Activated T-helper 2 cell treated with anti-CD3 and anti-CD28 coated beads, Interferon-gamma antibody, Interleukin-2, Interleukin-4, amounts not matched to agents 10 μg/mL and 5 μg/mL and 100 μg/mL, durations not matched to agents 14 hours and 24 hours and 36 hours (primary cell): ENCODE measurements around the gene RAB7A. TPM values are rescaled to one million over a fixed set of nuclear protein-coding genes. Genes with fewer than 3 reads are reported as not detected.

Experiments
- DNase-seq: peaks from one replicate; pipeline ENCODE4 v3.0.0; 2021; ENCODE audit warnings: low spot score
- H3K27ac Mint-ChIP-seq: one replicate; pipeline ENCODE4 v1.8.0; 2021; ENCODE audit warnings: mixed read lengths
- H3K27me3 Mint-ChIP-seq: one replicate; pipeline ENCODE4 v1.8.0; 2021; ENCODE audit warnings: low read depth, mixed read lengths
- H3K36me3 Mint-ChIP-seq: one replicate; pipeline ENCODE4 v1.8.0; 2021; ENCODE audit warnings: low read depth, mixed read lengths
- H3K4me1 Mint-ChIP-seq: one replicate; pipeline ENCODE4 v1.8.0; 2021; ENCODE audit warnings: low read depth, mixed read lengths
- H3K4me3 Mint-ChIP-seq: one replicate; pipeline ENCODE4 v1.8.0; 2021; ENCODE audit warnings: low read depth, mild to moderate bottlenecking, moderate library complexity, mixed read lengths
- H3K9me3 Mint-ChIP-seq: one replicate; pipeline ENCODE4 v1.8.0; 2021; ENCODE audit warnings: mixed read lengths
- intact Hi-C: fragments of 100-400 bp; cut with micrococcal nuclease; formaldehyde crosslinking; loops from one replicate; pipeline ENCODE4 v1.15.1; 2023
- total RNA-seq: library from RNA; stranded (reverse); gene quantifications from 2 replicates; pipeline ENCODE4 v1.2.3, GENCODE V29; 2022

Gene RAB7A
- total RNA-seq, 1 donor from 2014 or later: 322 TPM

DNA sequence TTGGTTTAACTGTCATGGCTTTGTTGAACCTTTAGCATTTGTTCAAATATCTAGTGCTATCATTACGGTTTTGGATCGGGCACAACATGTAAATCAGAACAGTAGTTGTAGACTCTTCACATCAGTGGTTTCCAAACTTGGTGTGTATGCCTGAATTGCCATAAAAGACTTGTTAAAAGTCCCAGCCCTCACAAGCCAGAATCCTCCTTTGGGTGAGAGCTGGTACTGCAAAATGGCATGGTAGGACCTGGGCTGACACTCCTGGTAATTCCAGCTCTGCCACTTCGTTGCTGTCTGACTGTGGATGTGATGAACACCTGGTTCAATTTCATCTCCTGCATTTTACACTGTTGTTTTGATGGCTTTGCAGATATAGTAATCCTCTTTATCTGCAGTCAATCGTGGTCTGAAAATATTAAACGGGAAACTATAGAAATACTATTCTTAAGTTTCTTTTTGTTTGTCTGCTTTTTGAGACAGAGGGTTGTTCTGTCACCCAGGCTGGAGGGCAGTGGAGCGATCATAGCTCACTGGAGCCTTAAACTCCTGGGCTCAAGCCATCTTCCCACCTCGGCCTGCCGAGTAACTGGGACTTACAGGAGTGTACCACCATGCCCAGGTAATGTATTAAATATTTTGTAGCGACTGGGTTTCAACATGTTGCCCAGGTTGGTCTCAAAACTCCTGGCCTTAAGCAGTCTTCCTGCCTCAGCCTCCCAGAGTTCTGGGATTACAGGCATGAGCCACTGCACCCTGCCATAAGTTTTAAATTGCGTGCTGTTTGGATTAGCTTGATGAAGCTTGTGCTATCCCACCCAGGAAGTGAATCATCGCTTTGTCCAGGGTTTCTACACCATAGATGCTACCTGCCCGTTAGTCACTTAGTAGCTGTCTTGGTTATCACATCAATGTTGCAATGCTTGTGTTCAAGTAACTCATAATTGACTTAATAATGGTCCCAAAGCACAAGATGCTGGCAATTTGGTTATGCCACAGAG, 61.6 kb downstream of the RAB7A start:
- intact Hi-C loops: loop anchor here (1.0 kb wide), 4 partner anchors 8 to 61 kb away; partner anchors contain the start of gene RAB7A
- Mint-ChIP-seq H3K4me1 (peaks cover 66% of the 10 kb centered on the region), H3K4me3 (peak overlapping the region; percentile 73), H3K36me3 (peaks cover 10% of the 10 kb centered on the region), H3K27me3 (no peaks in the 10 kb centered on the region), H3K9me3 (no peaks in the 10 kb centered on the region), H3K27ac (peak overlapping the region; percentile 96)
- no peak for DNase-seq

DNA sequence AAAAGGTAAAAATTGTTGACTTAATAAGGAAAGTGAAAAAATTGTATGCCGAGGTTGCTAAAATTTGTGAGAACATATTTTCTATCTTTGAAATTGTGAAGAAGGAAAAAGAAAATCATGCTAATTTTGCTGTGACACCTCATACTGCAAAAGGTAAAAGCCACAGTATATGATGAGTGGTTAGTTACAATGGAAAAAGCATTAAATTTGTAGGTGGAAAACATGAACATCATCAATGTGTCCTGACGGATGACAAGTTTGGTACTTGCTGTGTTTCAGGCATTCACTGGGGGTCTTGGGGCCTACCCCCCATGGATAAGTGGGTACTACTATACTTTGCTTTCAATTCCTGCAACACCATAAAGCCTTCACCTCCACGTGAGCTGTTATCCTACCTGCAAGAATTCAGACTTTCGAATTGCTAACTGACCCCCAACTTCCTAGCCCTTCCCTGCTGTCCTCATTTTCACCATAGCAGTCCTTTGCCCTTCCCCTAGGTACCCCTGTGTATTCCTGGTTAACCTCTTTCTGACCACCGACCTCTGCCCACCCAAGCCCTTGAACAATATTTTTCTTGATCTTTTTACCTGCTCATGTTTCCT, 62.4 kb downstream of the RAB7A start:
- no peak for DNase-seq
- intact Hi-C loops: loop anchor here (1.0 kb wide), 3 partner anchors 11 to 62 kb away; partner anchors contain the start of gene RAB7A

DNA sequence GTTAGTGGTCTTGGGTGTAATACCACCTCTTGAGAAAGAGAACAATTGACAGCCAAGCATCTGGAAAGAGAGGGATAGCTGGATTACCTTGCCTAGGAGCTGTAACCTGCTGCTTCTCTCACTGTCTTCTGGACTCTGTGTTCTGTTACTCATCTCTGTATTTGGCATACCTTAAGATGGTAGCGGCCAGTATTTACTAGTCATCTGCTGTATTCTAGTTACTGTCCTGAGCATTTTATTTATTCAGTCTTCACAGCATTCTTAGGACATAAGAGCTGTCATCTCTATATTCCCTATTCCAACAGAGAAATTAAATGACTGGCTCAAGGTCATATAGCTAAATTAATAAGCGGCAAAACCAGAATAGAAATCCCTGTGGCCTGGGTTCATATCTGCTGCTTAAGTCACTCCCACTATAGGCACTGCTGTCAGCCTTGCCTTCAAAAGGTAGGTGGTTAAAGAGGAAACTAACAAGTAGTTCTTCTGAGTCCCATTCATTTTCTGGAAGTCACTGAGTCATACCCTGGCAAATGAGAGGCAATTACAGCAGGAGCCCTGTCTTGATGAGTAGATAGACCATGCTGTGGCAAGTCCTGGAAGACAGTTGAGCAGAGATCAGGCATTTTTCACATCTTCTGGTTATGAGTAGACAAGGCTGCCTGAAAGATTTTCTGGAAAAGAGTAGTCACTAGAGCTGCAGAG, 68.2 kb downstream of the RAB7A start:
- H3K9me3 Mint-ChIP-seq: no peaks in the 10 kb centered on the region
- peaks cover 57% of the 10 kb centered on the region for H3K4me1 Mint-ChIP-seq
- intact Hi-C loops: loop anchor here (1.0 to 2.0 kb wide), 3 partner anchors 10 to 175 kb away; no protein-coding TSS in a partner anchor
- H3K4me3 Mint-ChIP-seq: peak overlapping the region; percentile 49
- DNase-seq: no peak
- no peaks in the 10 kb centered on the region for H3K27me3 Mint-ChIP-seq
- peaks cover 47% of the 10 kb centered on the region for H3K36me3 Mint-ChIP-seq
- H3K27ac Mint-ChIP-seq: peak overlapping the region; percentile 93

More for the DNA sequence above, 62.4 kb downstream of the RAB7A start:
- no peaks in the 10 kb centered on the region for H3K9me3 Mint-ChIP-seq
- H3K27ac Mint-ChIP-seq: peak overlapping the region; percentile 96
- H3K36me3 Mint-ChIP-seq: peaks cover 11% of the 10 kb centered on the region
- peak overlapping the region; percentile 73 for H3K4me3 Mint-ChIP-seq
- no peaks in the 10 kb centered on the region for H3K27me3 Mint-ChIP-seq
- peaks cover 65% of the 10 kb centered on the region for H3K4me1 Mint-ChIP-seq

DNA sequence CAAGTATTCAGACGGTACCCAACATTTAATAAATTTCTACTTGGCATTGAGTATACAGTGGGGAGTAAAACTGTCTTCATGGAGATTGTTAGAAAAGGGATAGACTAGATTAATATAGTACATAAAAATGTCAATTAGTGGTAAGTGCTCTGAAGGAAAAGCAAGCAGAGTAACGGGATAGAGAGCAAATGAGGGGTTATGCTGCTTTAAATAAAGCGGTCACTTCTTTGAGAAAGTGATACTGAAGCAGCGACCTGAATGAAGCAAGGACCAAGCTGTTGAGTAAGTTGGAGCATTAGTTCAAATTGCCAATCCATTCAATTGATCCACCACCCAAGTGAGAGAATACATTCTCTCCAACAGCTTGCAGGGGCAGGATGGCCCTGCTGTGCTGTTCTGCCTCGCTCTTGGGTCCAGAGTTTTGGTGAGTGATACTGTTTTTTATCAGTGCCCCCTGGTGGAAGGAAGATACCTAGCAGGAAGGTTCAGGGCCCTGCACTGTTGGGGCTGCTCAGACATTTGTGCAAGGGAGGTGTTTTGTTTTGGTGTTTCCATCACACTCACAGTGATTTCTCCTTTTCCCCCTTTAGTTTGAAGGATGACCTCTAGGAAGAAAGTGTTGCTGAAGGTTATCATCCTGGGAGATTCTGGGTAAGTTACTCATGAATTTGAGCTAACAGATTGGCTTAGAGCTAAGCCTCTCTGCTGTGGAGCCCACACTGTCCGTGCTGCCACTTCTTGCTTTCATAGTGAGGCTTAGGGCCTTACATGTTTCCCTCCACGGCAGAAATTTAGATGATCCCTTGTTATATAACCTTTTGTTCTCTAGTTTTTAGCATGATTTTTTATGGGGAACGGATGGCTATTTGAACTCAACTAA, 69.0 kb downstream of the RAB7A start:
- H3K36me3 Mint-ChIP-seq: peaks cover 55% of the 10 kb centered on the region

DNA sequence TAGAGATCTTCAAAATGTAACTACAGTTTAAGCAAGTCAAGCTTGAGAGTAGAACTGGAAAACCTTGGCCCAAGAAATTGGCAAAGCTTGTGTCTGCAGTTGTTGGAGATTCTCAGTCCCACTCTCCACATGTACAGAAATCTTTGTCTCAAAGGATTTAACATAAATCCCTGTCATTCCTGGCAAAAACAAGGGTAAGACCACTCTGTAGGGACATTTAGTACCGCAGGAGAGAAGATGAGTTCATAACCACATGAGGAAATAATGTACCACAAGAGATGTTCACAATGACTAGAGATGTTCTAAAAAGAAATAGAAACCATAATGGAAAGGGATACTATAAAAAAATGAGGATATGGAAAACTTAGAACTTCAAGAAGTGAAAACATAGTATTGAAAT, 73.7 kb downstream of the RAB7A start:
- Mint-ChIP-seq H3K27me3 (no peaks in the 10 kb centered on the region), H3K36me3 (peaks cover 58% of the 10 kb centered on the region), H3K27ac (peak overlapping the region; percentile 98), H3K4me1 (peaks cover 67% of the 10 kb centered on the region), H3K4me3 (peak overlapping the region; percentile 60), H3K9me3 (no peaks in the 10 kb centered on the region)
- no peak for DNase-seq
- intact Hi-C loops: loop anchor here (1.0 to 10.0 kb wide), 3 partner anchors 11 to 435 kb away; no protein-coding TSS in a partner anchor

More for the DNA sequence above, 69.0 kb downstream of the RAB7A start:
- Mint-ChIP-seq H3K27me3 (no peaks in the 10 kb centered on the region), H3K27ac (peak overlapping the region; percentile 93), H3K4me3 (peak overlapping the region; percentile 49), H3K9me3 (no peaks in the 10 kb centered on the region), H3K4me1 (peaks cover 63% of the 10 kb centered on the region)
- intact Hi-C loops: loop anchor here (1.0 to 2.0 kb wide), 4 partner anchors 8 to 176 kb away; no protein-coding TSS in a partner anchor
- DNase-seq: peak; percentile 61

DNA sequence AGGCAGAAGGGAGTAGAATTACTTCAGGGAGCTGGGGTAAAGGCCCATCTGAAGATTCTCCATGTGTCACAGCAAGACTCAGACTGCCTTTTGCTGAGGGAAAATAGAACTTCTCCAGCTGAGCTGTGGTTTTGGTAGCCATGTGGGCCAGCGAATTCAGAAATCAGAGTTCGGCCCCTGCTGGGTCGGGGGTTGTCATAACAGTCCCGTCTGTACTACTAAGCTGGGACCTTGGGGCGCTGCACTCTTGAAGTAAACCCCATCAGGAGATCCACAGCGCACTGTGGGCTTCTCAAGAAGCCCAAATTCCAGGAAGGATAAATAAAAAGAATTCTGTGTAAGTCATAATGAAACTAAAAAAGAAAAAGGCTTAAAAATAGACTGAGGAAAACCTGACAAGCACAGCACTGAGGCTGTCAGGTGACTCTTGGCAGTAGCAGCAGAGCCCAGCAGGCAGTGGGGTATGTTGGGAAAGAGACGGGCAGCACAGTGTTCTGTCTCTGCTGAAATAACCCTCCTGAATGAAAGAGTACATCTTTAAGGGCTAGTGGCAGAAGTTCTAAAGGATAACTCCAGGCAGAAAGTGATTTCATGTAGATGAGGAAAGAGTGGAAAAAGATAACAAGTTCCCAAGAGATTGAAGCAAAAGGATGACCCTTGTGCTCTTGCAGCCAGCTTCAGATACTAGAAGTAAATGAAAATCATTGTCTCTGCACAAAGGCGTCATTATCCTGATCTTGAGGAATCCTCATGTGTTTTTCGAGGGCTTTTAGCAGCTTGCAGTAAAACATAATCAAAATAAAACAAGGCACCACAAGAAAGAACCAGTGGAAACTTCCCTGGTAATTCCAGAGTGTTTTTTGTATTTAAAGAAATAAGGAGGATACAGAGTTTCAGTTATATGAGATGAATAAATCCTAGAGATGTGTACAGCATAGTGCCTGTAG, 74.5 kb downstream of the RAB7A start:
- Mint-ChIP-seq H3K27ac (peak overlapping the region; percentile 98), H3K36me3 (peaks cover 55% of the 10 kb centered on the region), H3K4me1 (peaks cover 67% of the 10 kb centered on the region), H3K4me3 (peak overlapping the region; percentile 65), H3K9me3 (no peaks in the 10 kb centered on the region), H3K27me3 (no peaks in the 10 kb centered on the region)
- DNase-seq: no peak
- intact Hi-C loops: loop anchor here (5.0 to 10.0 kb wide), 2 partner anchors 317 to 434 kb away; no protein-coding TSS in a partner anchor

DNA sequence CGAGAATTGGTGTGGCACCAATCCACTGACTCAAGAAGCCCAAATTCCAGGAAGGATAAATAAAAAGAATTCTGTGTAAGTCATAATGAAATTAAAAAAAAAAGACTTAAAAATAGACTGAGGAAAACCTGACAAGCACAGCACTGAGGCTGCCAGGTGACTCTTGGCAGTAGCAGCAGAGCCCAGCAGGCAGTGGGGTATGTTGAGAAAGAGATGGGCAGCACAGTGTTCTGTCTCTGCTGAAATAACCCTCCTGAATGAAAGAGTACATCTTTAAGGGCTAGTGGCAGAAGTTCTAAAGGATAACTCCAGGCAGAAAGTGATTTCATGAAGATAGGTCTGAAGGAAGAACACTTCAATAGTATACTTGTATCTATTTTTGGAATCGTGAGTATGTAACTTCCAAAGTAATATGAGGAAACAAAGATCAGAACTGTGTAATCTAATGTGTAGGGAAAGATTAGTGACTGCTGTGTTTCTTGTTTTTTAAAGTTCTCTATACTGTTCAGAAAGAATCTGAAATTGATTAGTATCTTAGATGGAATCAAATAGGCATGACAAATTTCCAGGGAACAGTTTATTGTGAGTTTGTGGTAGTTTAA, 75.9 kb downstream of the RAB7A start:
- H3K27me3 Mint-ChIP-seq: no peaks in the 10 kb centered on the region
- H3K9me3 Mint-ChIP-seq: no peaks in the 10 kb centered on the region
- peaks cover 64% of the 10 kb centered on the region for H3K36me3 Mint-ChIP-seq
- H3K4me3 Mint-ChIP-seq: peak overlapping the region; percentile 59
- DNase-seq: no peak
- peak overlapping the region; percentile 98 for H3K27ac Mint-ChIP-seq
- peaks cover 78% of the 10 kb centered on the region for H3K4me1 Mint-ChIP-seq
- intact Hi-C loops: loop anchor here (5.0 to 10.0 kb wide), 2 partner anchors 315 to 433 kb away; no protein-coding TSS in a partner anchor

DNA sequence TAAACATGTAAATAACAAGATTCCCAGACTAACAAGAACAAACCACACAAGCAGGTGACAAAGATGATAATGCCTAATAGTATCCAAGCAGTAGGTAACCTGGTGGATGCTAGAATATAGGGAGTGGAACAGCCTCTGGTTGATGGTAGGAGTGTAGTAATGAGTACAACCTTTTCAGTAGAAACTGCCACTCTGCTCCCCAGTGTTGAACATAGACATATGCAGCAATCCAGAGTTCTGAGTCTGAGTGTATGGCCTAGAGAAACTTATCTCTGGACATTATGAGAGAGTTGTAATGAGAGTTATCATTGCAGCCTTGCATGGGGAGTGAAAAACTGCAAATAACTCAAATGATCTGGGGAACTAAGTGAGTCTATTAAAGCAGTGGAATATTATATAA, 77.3 kb downstream of the RAB7A start:
- intact Hi-C loops: loop anchor here (5.0 to 10.0 kb wide), 2 partner anchors 314 to 431 kb away; no protein-coding TSS in a partner anchor
- Mint-ChIP-seq H3K4me1 (peaks cover 78% of the 10 kb centered on the region), H3K9me3 (no peaks in the 10 kb centered on the region), H3K4me3 (peak overlapping the region; percentile 58), H3K36me3 (peaks cover 64% of the 10 kb centered on the region), H3K27me3 (no peaks in the 10 kb centered on the region), H3K27ac (peak overlapping the region; percentile 88)
- DNase-seq: no peak

DNA sequence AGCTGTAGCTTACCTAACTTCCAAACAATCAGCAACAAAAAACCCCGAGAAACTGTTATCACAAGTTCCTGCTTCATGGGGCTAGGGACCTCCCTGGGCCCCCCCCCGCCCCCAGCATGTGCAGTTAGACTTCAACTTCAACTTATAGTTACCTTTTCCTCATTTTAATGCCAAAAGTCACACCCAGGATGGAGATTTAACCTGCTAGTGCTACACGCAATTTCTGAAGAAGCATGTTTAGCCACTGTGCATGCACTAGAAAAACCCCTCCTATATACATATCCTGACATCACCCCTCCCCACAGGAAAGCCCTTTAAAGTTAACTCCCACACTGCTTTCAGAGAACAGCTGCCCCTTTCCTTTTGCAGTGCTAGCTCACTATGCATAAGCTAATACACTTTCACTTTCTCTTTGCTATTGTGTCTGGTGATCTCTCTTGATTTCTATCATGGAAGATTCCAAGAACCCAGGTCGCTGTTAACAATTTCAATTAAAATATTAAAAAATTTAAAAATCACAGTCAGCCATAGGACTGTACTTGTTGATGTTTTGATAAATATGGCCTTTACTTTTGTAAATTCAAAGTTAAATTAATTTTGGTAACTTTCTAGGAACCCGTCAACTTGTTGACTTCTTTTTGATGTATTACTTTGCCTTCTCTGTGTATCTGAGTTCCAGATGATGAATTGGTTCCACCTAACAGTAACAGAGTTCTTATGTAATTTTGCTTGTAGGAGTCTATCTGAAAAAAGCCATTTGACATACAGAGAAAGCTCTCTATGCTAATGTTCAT, 78.2 kb downstream of the RAB7A start:
- Mint-ChIP-seq H3K36me3 (peaks cover 64% of the 10 kb centered on the region), H3K9me3 (no peaks in the 10 kb centered on the region), H3K27ac (peak overlapping the region; percentile 88), H3K4me1 (peaks cover 75% of the 10 kb centered on the region), H3K4me3 (peak overlapping the region; percentile 58), H3K27me3 (no peaks in the 10 kb centered on the region)
- DNase-seq: peak; percentile 69
- intact Hi-C loops: loop anchor here (1.0 to 10.0 kb wide), 10 partner anchors 10 to 431 kb away; partner anchors contain the start of genes ACAD9 and RAB7A

DNA sequence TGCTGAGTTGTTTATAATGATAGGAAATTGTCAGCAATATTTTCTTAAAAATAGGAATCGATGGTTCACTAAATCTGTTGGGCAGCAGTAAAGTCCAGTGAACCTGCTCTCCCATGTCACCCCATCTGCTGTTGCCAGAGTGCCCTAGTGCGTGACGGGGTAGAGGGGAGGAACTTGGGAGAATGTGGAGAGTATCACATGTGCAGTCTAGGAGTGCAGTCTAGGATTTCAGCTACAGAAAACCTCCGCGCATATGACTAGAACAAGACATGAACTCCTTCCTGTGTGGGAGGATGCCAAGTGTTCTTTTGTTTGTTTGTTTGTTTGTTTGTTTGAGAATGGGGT, 78.8 kb downstream of the RAB7A start:
- H3K27me3 Mint-ChIP-seq: no peaks in the 10 kb centered on the region
- DNase-seq: no peak
- no peaks in the 10 kb centered on the region for H3K9me3 Mint-ChIP-seq
- intact Hi-C loops: loop anchor here (1.0 to 10.0 kb wide), 10 partner anchors 10 to 430 kb away; partner anchors contain the start of genes ACAD9 and RAB7A
- H3K4me3 Mint-ChIP-seq: peak overlapping the region; percentile 37
- H3K4me1 Mint-ChIP-seq: peaks cover 69% of the 10 kb centered on the region
- peak overlapping the region; percentile 88 for H3K27ac Mint-ChIP-seq
- peaks cover 63% of the 10 kb centered on the region for H3K36me3 Mint-ChIP-seq
